Activated naive CD4-positive, alpha-beta T cell treated with anti-CD3 and anti-CD28 coated beads, Interleukin-2, amount 50 U/mL, for 16 hours (primary cell): Measurements from ENCODE around the gene CSRP1.
"Not testable (repeated sequence)": the region's sequence is repeated elsewhere in the genome, so short reads cannot be mapped to it uniquely, and the experiment has no call there.

Source experiments
- DNase-seq: peaks from one replicate; pipeline ENCODE4 v3.0.0-alpha.2; 2020

The CSRP1 gene

GRCh38 chr1:201506557-201507359, at the start of gene CSRP1:
TSS of gene CSRP1 (minus strand) at chr1:201507123. CDS start at chr1:201496303, 10,820 bp downstream.
- DNase-seq, result peak; percentile 86

GRCh38 chr1:201555593-201555945, 48.6 kb upstream of the CSRP1 start:
- DNase-seq, result no peak

GRCh38 chr1:201554789-201555592, 48.1 kb upstream of the CSRP1 start:
- no peak for DNase-seq

- no peak for DNase-seq
Measured at GRCh38 chr1:201554190-201554600, 47.3 kb upstream of the CSRP1 start.

- no peak for DNase-seq
Measured at GRCh38 chr1:201553496-201554189, 46.7 kb upstream of the CSRP1 start.

GRCh38 chr1:201552941-201553351, 46.0 kb upstream of the CSRP1 start:
- no peak for DNase-seq

GRCh38 chr1:201551877-201552731, 45.2 kb upstream of the CSRP1 start:
- DNase-seq, result no peak

- DNase-seq, result no peak
Measured at GRCh38 chr1:201551096-201551495, 44.2 kb upstream of the CSRP1 start.

GRCh38 chr1:201549522-201549921, 42.6 kb upstream of the CSRP1 start:
- DNase-seq, result not testable (repeated sequence)

GRCh38 chr1:201545851-201546492, 39.0 kb upstream of the CSRP1 start:
- DNase-seq, result no peak

- no peak for DNase-seq
Measured at GRCh38 chr1:201544710-201545109, 37.8 kb upstream of the CSRP1 start.

GRCh38 chr1:201543871-201544642, 37.1 kb upstream of the CSRP1 start:
- DNase-seq, result no peak

GRCh38 chr1:201542309-201543035, 35.5 kb upstream of the CSRP1 start:
- DNase-seq, result no peak

- DNase-seq, result no peak
Measured at GRCh38 chr1:201540846-201541735, 34.2 kb upstream of the CSRP1 start.

- no peak for DNase-seq
Measured at GRCh38 chr1:201539561-201540431, 32.9 kb upstream of the CSRP1 start.

- no peak for DNase-seq
Measured at GRCh38 chr1:201538612-201539551, 32.0 kb upstream of the CSRP1 start, which contains the start of gene NAV1. TSS of gene NAV1 (plus strand) at chr1:201539127. CDS start at chr1:201622885, 83,758 bp downstream.
